HTR-8/SVneo (cell line): ENCODE measurements around the gene CYP2C19.
A peak's percentile ranks its signal among the peaks of the same experiment; 100 is the strongest.
"Not testable (repeated sequence)": the region's sequence is repeated elsewhere in the genome, so short reads cannot be mapped to it uniquely, and the experiment has no call there.

Source experiments
- DNase-seq: peaks from one replicate; pipeline ENCODE4 v3.0.0; 2011; ENCODE audit warnings: low spot score, mixed read lengths; ENCODE audit not compliant: insufficient read length
- FAIRE-seq: peaks from 2 replicates; lab custom pipeline; 2011; peaks lifted over from hg19 to GRCh38; lab: Jason Lieb, UNC

CYP2C19 gene

DNA sequence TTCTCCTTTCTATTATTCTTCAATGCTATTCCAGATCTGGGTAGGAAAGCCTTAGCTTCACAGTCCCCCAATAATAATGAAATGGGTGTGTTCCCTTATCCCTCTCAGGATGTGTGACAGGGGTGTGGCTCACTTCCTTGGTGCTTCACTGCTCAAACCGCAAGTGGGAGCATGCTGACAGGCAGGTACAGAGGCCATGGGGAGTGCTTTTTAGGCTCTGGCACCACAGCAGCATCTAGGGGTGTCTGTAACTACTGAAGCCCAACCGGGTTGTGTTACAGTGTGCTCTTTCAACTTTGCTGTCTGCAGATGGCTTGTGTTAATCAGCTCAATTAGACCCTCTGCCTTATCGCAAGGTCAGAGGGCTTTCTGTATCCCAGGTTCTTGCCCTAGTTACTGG lies 96.6 kb downstream of the CYP2C19 start:
- FAIRE-seq: peak; percentile 16
- DNase-seq: no peak

DNA sequence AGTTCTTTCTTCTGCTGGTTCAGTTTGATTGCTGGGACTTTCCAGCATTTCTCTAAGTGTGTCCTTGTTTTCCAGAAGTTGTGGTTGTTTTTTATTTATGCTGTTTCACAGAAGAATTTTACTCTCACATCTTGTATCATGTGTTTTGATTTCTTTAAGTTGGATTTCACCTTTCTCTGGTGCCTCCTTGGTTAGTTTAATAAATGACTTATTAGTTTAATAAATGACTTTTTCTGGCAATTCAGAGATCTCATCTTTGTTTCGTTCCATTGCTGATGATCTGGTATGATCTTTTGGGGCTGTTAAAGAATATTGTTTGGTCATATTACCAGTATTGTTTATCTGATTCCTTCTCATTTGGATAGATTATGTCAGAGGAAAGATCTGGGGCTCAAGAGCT lies 116.2 kb downstream of the CYP2C19 start:
- DNase-seq: no peak
- FAIRE-seq: no peak

DNA sequence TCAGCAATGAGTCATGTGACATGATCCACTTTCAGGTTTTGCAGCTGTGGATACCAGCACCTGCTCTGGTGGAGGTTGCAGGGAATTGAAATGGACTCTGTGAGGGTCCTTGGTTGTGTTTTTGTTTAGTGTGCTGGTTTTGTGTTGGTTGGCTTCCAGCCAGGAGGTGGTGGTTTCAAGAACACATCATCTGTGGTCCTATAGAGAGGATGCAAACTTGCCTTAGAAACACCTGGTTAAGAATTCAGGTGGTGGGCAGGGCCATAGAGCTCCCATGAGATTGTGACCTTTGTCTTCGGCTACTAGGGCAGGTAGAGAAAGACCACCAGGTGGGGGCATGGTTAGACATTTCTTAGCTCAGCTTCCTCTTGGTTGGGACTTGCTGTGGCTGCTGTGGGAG lies 116.7 kb downstream of the CYP2C19 start:
- DNase-seq: no peak
- no peak for FAIRE-seq

DNA sequence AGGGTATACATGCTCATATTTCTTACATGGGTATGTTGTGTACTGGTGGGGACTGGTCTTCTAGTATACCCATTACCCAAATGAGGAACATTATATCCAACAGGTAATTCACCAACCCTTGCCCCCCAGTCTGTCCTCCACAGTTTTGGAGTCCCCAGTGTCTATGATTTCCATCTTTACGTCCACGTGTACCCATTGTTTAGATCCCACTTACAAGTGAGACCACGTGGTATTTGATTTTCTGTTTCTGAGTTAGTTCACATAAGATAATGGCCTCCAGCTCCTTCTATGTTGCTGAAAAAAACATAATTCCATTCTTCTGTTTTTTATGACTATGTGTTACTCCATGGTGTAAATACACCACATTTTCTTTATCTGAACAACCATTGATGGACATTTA lies 126.6 kb downstream of the CYP2C19 start:
- no peak for FAIRE-seq
- DNase-seq: no peak

DNA sequence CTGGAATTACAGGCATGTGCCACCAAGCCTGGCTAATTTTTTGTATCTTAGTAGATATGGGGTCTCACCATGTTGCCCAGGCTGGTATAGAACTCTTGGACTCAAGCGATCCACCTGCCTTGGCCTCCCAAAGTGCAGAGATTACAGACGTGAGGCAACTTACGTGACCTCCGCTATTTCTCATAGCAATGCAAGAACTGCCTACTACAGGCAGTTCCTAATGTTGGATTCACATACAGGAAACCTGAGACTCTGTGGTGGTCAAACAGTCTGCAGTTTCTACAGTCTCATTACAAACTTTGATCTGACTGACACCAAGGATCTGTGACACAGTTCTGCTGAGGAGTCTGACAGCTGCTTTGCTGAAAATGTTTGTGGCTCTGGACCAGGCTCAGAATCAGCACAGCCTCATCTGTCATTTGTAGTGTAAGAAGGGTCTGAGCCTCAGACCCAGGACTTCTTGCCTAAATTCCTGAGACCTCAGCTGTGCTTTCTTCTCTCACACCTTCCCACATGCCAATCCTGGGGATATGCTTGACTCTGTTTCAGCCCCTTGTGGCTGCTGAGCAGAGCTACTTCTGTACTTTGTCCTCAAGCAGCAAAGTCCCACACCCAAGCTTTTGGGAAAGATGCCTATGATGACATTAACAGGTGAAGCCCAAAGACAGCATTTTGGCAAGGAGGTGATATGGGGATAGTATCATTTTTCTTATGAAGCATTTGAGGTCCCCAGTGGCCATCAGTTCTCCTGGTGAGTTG lies 128.0 kb downstream of the CYP2C19 start:
- DNase-seq (no peak), FAIRE-seq (no peak)

DNA sequence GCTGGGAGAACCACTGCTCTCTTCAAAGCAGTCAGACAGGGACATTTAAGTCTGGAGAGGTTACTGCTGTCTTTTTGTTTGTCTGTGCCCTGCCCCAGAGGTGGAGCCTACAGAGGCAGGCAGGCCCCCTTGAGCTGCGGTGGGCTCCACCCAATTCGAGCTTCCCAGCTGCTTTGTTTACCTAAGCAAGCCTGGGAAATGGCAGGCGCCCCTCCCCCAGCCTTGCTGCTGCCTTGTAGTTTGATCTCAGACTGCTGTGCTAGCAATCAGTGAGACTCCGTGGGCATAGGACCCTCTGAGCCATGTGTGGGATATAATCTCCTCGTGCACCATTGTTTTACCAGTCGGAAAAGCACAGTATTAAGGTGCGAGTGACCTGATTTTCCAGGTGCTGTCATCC lies 135.9 kb downstream of the CYP2C19 start:
- not testable (repeated sequence) for FAIRE-seq, DNase-seq

DNA sequence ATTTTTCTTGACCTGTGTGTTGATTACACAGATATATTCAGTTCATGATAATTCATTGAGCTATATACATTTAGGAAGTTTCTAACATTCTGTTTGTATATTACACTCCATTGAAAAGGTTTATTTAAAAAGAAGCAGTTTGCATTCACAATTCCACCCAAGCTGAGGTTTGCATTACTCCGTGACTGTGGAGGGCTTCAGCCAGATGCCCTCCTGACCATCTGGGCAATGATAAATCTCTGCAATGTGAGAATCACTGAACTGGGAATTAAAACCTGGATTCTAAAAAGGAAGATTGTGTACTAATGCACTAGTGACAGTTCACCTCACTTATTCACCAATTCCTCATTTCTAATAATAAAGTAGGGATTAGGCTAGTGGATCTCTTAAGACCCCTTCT lies 139.6 kb downstream of the CYP2C19 start:
- FAIRE-seq (no peak), DNase-seq (no peak)

DNA sequence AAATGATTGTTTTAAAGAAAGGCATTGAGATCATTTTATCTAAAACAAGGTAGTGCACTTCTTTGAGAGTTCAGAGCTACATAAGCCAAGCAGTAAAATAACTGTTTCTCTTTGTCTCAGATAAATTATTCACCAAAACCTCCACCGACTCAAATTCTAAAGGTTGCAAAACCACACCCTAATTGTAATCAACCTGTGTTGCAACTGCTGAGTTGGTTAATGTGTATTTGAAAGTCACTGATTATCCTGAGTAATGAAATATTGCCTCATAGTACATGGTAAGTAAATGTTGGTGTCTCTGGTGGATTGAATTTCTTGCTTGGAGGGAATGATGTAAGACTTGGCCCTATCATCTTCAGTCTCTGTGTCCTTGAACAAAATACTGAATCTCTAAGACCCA lies 140.1 kb downstream of the CYP2C19 start:
- FAIRE-seq (no peak), DNase-seq (no peak)
